CD4-positive, alpha-beta T cell (primary cell): Measurements from ENCODE around the gene FILIP1L. TPM values are rescaled to one million over a fixed set of nuclear protein-coding genes. Genes with fewer than 3 reads are reported as not detected.

ENCODE experiments used
- ATAC-seq: fragments of 200-7000 bp; cut with Tn5 transposase; one replicate; pipeline ENCODE4 v1.10.0; 2022; ENCODE audit warnings: mild to moderate bottlenecking; ENCODE audit not compliant: poor library complexity
- CTCF ChIA-PET: fragments of 350-600 bp; sonication (Branson Sonifier 250); formaldehyde crosslinking; loops from one replicate; lab custom pipeline; 2021; ENCODE audit warnings: antibody characterized with exemption, inconsistent platforms; lab: Charles Lee
- POLR2A ChIA-PET: fragments of 350-600 bp; sonication (Branson Sonifier 250); formaldehyde crosslinking; loops from one replicate; lab custom pipeline; 2021; ENCODE audit warnings: antibody characterized with exemption, inconsistent platforms; lab: Charles Lee
- DNase-seq, 14 experiments: peaks; one replicate each; pipeline ENCODE4 v3.0.0-alpha.2; 2013 to 2020; ENCODE audit warnings: mixed read lengths in 2 of 14
- H3K27ac ChIP-seq, 2 donors: one replicate each; pipeline versions ENCODE4 v1.5.1 to v1.7.0; 2013; ENCODE audit warnings: low read length in 2 of 2, low read depth in 1 of 2, mild to moderate bottlenecking in 1 of 2
- H3K27me3 ChIP-seq, 2 experiments: 1 replicate in 1 of 2; 2 replicates in 1 of 2; pipeline versions ENCODE4 v1.6.1 to v1.7.0; 2013; ENCODE audit warnings: low read length in 2 of 2, control low read depth in 1 of 2, mild to moderate bottlenecking in 1 of 2, moderate library complexity in 1 of 2; ENCODE audit not compliant: insufficient read depth in 2 of 2, control insufficient read depth in 1 of 2
- H3K36me3 ChIP-seq: one replicate; pipeline ENCODE4 v1.6.1; 2013; ENCODE audit warnings: low read length, control low read depth; ENCODE audit not compliant: insufficient read depth
- H3K4me1 ChIP-seq: one replicate; pipeline ENCODE4 v1.6.1; 2013; ENCODE audit warnings: low read length, control low read depth; ENCODE audit not compliant: insufficient read depth
- H3K4me3 ChIP-seq: one replicate; pipeline ENCODE4 v1.5.1; 2013; ENCODE audit warnings: mild to moderate bottlenecking, low read length, moderate library complexity
- H3K9me3 ChIP-seq, 2 experiments: 1 replicate in 1 of 2; 2 replicates in 1 of 2; pipeline versions ENCODE4 v1.6.1 to v1.7.0; 2013; ENCODE audit warnings: low read length in 2 of 2, mild to moderate bottlenecking in 2 of 2, control low read depth in 1 of 2, moderate library complexity in 1 of 2; ENCODE audit not compliant: control insufficient read depth in 1 of 2, insufficient read depth in 1 of 2
- H3K27ac Mint-ChIP-seq: one replicate; pipeline ENCODE4 v1.8.0; 2020; ENCODE audit warnings: mixed read lengths
- H3K27me3 Mint-ChIP-seq: one replicate; pipeline ENCODE4 v1.8.0; 2021; ENCODE audit warnings: mixed read lengths
- H3K36me3 Mint-ChIP-seq: one replicate; pipeline ENCODE4 v1.8.0; 2021; ENCODE audit warnings: low read depth, mixed read lengths
- H3K4me1 Mint-ChIP-seq: one replicate; pipeline ENCODE4 v1.8.0; 2021; ENCODE audit warnings: low read depth, mixed read lengths
- H3K4me3 Mint-ChIP-seq: one replicate; pipeline ENCODE4 v1.8.0; 2020; ENCODE audit warnings: mild to moderate bottlenecking, mixed read lengths
- H3K9me3 Mint-ChIP-seq: one replicate; pipeline ENCODE4 v1.8.0; 2020; ENCODE audit warnings: mixed read lengths
- CTCF ChIP-seq: fragments of 200-600 bp; IDR thresholded peaks from one replicate; pipeline ENCODE4 v1.8.0; 2022; ENCODE audit warnings: antibody characterized with exemption, mild to moderate bottlenecking
- intact Hi-C, 2 experiments: fragments of 100-400 bp; cut with DNase I in 1 of 2; cut with micrococcal nuclease in 1 of 2; formaldehyde crosslinking; loops; one replicate each; pipeline versions ENCODE4 v1.15.1 to v1.9.0; 2023 to 2025; cut with DNase I, micrococcal nuclease
- total RNA-seq, 174 experiments: library from RNA in 2 of 174; stranded (reverse) in 2 of 174; gene quantifications; one replicate each; pipeline ENCODE4 v1.2.3 and lab custom pipeline; 2021 to 2026

Gene FILIP1L
- total RNA-seq, 2 experiments from 2014 or later: 0.08 to 0.28 TPM

DNA sequence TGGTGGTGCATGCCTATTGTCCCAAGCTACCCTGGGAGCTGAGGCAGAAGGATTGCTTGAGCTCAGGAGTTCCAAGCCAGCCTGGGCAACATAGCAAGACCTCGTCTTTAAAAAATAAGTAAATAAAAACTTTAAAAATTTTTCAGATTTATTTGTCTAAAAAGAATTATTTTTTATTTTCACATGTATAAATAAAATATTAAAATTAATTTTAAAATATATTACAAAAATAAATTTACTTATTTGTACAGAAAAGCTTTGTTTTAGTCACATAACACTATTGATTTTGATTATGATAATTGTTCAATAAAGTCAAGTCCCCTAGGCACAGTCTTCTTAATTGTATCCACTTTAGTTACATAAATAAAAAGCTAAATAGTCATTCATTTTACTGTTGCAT is 85.2 kb downstream of the FILIP1L start:
- POLR2A ChIA-PET: interaction anchor here (1.3 kb wide), 1 partner anchor 9 kb away, joined by 3 read pairs; no protein-coding TSS in a partner anchor
- no peak overlapping the region for H3K4me3 ChIP-seq
- Mint-ChIP-seq H3K27me3 (no peaks in the 10 kb centered on the region), H3K4me1 (no peaks in the 10 kb centered on the region), H3K9me3 (no peaks in the 10 kb centered on the region), H3K4me3 (no peak overlapping the region), H3K27ac (no peak overlapping the region), H3K36me3 (no peaks in the 10 kb centered on the region)
- H3K9me3 ChIP-seq: no peaks in the 10 kb centered on the region
- CTCF ChIA-PET: interaction anchor here (0.6 to 1.0 kb wide), 3 partner anchors 9 to 197 kb away, joined by 3 to 4 read pairs (median 4); no protein-coding TSS in a partner anchor
- no peaks in the 10 kb centered on the region for H3K27me3 ChIP-seq
- TF ChIP-seq CTCF: no peak
- no peak for ATAC-seq
- H3K27ac ChIP-seq: no peak overlapping the region
- H3K4me1 ChIP-seq: no peaks in the 10 kb centered on the region
- intact Hi-C loops: no loop called here
- no peaks in the 10 kb centered on the region for H3K36me3 ChIP-seq
- no peak for DNase-seq

- ATAC-seq (no peak), DNase-seq (no peak)
- Mint-ChIP-seq H3K4me1 (no peaks in the 10 kb centered on the region), H3K4me3 (no peak overlapping the region), H3K27ac (no peak overlapping the region), H3K36me3 (peaks cover 6% of the 10 kb centered on the region), H3K9me3 (no peaks in the 10 kb centered on the region), H3K27me3 (no peaks in the 10 kb centered on the region)
- POLR2A ChIA-PET: no interaction called here
- no peaks in the 10 kb centered on the region for H3K36me3 ChIP-seq
- no peaks in the 10 kb centered on the region for H3K9me3 ChIP-seq
- no peak overlapping the region for H3K4me3 ChIP-seq
- H3K4me1 ChIP-seq: no peaks in the 10 kb centered on the region
- no peaks in the 10 kb centered on the region for H3K27me3 ChIP-seq
- intact Hi-C loops: no loop called here
- CTCF ChIA-PET: no interaction called here
- H3K27ac ChIP-seq: no peak overlapping the region
- TF ChIP-seq CTCF: no peak
These were observed 87.0 kb downstream of the FILIP1L start for GRCh38 chr3:100027321-100027720.

GRCh38 chr3:100024520-100025303 is 89.6 kb downstream of the FILIP1L start:
- no peak overlapping the region for H3K27ac Mint-ChIP-seq
- H3K4me3 Mint-ChIP-seq: no peak overlapping the region
- H3K27me3 Mint-ChIP-seq: no peaks in the 10 kb centered on the region
- Histone ChIP-seq H3K27me3 (no peaks in the 10 kb centered on the region), H3K4me1 (no peaks in the 10 kb centered on the region), H3K27ac (no peak overlapping the region), H3K9me3 (no peaks in the 10 kb centered on the region), H3K36me3 (no peaks in the 10 kb centered on the region), H3K4me3 (no peak overlapping the region)
- ATAC-seq (no peak), DNase-seq (no peak)
- ChIA-PET POLR2A (no interaction called here), CTCF (no interaction called here)
- H3K36me3 Mint-ChIP-seq: peaks cover 6% of the 10 kb centered on the region
- H3K9me3 Mint-ChIP-seq: no peaks in the 10 kb centered on the region
- no peak for TF ChIP-seq CTCF
- H3K4me1 Mint-ChIP-seq: no peaks in the 10 kb centered on the region
- intact Hi-C loops: no loop called here
